Measurements from ENCODE around the gene TANGO6.

DNA sequence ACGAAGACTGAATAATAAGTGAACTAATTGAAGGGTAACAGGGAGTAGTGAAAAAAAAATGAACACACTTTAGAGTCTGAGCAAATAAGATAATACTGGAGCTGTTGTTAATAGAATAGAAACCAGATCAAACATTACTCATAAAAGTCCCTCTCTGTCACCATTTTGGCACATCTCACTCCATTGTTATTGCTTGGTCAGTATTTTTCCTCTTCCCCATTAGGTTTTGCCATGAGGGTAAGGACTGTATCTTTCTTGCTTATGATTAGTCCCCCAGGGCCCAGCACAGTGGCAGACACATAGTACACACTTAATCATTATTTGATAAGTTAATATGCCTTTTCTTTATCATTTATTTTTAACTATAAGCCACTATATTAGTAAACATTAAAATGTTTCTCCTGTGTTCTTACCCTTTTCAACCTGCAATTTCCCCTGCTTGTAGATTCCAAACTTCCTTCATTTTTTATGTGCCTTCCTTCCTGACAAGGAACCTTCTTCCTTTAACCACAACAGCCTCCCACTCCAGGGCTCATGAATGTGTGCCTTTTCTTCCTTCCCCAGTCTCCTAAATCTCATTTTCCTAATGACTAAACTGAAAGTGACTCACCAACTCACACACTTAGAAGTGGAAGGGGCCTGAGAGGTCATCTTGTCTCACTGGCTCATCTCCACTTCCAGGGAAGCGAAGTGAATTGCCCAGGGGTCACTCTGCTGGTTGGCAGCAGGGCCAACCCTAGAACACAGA lies 173.9 kb downstream of the TANGO6 start:
- TF ChIP-seq HDAC6 (IDR thresholded peaks at IDR 0.05; ENCODE audit: unreplicated experiment) (no peak), ASH2L (IDR thresholded peaks at IDR 0.05; ENCODE audit: borderline replicate concordance, low read depth) (no peak)
- TF ChIP-seq, protein P1, sequence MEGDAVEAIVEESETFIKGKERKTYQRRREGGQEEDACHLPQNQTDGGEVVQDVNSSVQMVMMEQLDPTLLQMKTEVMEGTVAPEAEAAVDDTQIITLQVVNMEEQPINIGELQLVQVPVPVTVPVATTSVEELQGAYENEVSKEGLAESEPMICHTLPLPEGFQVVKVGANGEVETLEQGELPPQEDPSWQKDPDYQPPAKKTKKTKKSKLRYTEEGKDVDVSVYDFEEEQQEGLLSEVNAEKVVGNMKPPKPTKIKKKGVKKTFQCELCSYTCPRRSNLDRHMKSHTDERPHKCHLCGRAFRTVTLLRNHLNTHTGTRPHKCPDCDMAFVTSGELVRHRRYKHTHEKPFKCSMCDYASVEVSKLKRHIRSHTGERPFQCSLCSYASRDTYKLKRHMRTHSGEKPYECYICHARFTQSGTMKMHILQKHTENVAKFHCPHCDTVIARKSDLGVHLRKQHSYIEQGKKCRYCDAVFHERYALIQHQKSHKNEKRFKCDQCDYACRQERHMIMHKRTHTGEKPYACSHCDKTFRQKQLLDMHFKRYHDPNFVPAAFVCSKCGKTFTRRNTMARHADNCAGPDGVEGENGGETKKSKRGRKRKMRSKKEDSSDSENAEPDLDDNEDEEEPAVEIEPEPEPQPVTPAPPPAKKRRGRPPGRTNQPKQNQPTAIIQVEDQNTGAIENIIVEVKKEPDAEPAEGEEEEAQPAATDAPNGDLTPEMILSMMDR (IDR thresholded peaks at IDR 0.05 in 2 of 3, conservative IDR thresholded peaks at IDR 0.05 in 1 of 3; ENCODE audit: control insufficient read depth in 2 of 3, extremely low read depth in 1 of 3, insufficient read depth in 1 of 3, low read depth in 3 of 3, low read length in 3 of 3) = no peak
